Vagina (tissue), 2 donors: ENCODE measurements around the gene KNSTRN. TPM values are rescaled to one million over a fixed set of nuclear protein-coding genes. Genes with fewer than 3 reads are reported as not detected.
A peak's percentile ranks its signal among the peaks of the same experiment; 100 is the strongest.

Experiments used
- DNase-seq, 2 donors: peaks; one replicate each; pipeline ENCODE4 v3.0.0-alpha.2; 2017; ENCODE audit errors: extremely low spot score in 2 of 2
- H3K27ac ChIP-seq: fragments of 200-600 bp; sonication (generic); one replicate; pipeline ENCODE4 v1.5.1; 2019
- H3K27me3 ChIP-seq: fragments of 200-600 bp; sonication (generic); one replicate; pipeline ENCODE4 v1.5.1; 2019
- H3K36me3 ChIP-seq, 2 donors: fragments of 200-600 bp; sonication (generic); one replicate each; pipeline ENCODE4 v1.5.1; 2017 to 2019
- H3K4me1 ChIP-seq: fragments of 200-600 bp; sonication (generic); one replicate; pipeline ENCODE4 v1.5.1; 2019
- H3K4me3 ChIP-seq, 2 donors: fragments of 200-600 bp; sonication (generic); 1 replicate in 1 of 2; 2 replicates in 1 of 2; pipeline ENCODE4 v1.5.1; 2016 to 2019
- H3K9me3 ChIP-seq: fragments of 200-600 bp; sonication (generic); one replicate; pipeline ENCODE4 v1.5.1; 2019
- CTCF ChIP-seq, 3 experiments: fragments of 450-650 bp in 2 of 3; fragments of 200-600 bp in 1 of 3; sonication (generic) in 1 of 3; IDR thresholded peaks; one replicate each; pipeline ENCODE4 v1.5.1; 2017 to 2019; ENCODE audit warnings: antibody characterized with exemption in 3 of 3, mild to moderate bottlenecking in 2 of 3, moderate library complexity in 2 of 3
- POLR2A ChIP-seq, 2 donors: fragments of 450-650 bp; IDR thresholded peaks; one replicate each; pipeline ENCODE4 v1.6.1; 2017; ENCODE audit warnings: antibody characterized with exemption in 2 of 2, mild to moderate bottlenecking in 2 of 2, moderate library complexity in 2 of 2
- POLR2AphosphoS5 ChIP-seq, 2 donors: sonication (generic); formaldehyde crosslinking; IDR thresholded peaks; one replicate each; pipeline ENCODE4 v1.9.0; 2017; ENCODE audit warnings: antibody characterized with exemption in 2 of 2, mild to moderate bottlenecking in 2 of 2, low read depth in 1 of 2; ENCODE audit not compliant: insufficient read depth in 1 of 2
- intact Hi-C: fragments of 100-400 bp; cut with DNase I; formaldehyde crosslinking; loops from one replicate; pipeline ENCODE4 v1.15.1; 2023
- total RNA-seq: library from RNA; depleted of rRNA; stranded (reverse); fragments of >200 nt; gene quantifications from one replicate; pipeline ENCODE4 v1.2.3, GENCODE V29; 2016

Gene KNSTRN
- total RNA-seq, result 13.5 TPM

GRCh38 chr15:40382580-40383456 is at the start of gene KNSTRN:
Gene KNSTRN, plus strand, starts transcription at chr15:40382721. Its CDS starts 115 bp downstream, at chr15:40382836.
- Histone ChIP-seq H3K4me3 (peak within 1 kb of the TSS; percentile 53 to 69), H3K27me3 (no peaks in the 10 kb centered on the region), H3K27ac (peak within 1 kb of the TSS; percentile 31), H3K36me3 (peaks cover 0 to 21% of the 10 kb centered on the region in 2 donors), H3K9me3 (no peaks in the 10 kb centered on the region), H3K4me1 (peaks cover 24% of the 10 kb centered on the region)
- no peak for DNase-seq
- TF ChIP-seq POLR2A (IDR thresholded peaks at IDR 0.05) (no peak), POLR2AphosphoS5 (IDR thresholded peaks at IDR 0.05; ENCODE audit: insufficient read depth in 1 of 2, low read depth in 1 of 2) (peak; percentile 57 to 85)
- intact Hi-C loops, result no loop called here

- H3K9me3 ChIP-seq, result no peaks in the 10 kb centered on the region
- H3K27ac ChIP-seq, result peak overlapping the region; percentile 51
- DNase-seq, result no peak
- TF ChIP-seq CTCF (IDR thresholded peaks at IDR 0.05) (no peak), POLR2A (IDR thresholded peaks at IDR 0.05) (no peak), POLR2AphosphoS5 (IDR thresholded peaks at IDR 0.05; ENCODE audit: insufficient read depth in 1 of 2, low read depth in 1 of 2) (peak in 1 of 2 donors; percentile 3)
- no peak overlapping the region for H3K4me3 ChIP-seq
- intact Hi-C loops, result no loop called here
- peaks cover 68% of the 10 kb centered on the region for H3K4me1 ChIP-seq
- H3K36me3 ChIP-seq, result no peaks in the 10 kb centered on the region
- no peaks in the 10 kb centered on the region for H3K27me3 ChIP-seq
Observed at GRCh38 chr15:40333922-40334492, 48.5 kb upstream of the KNSTRN start.

- no peaks in the 10 kb centered on the region for H3K36me3 ChIP-seq
- DNase-seq, result no peak
- peak overlapping the region; percentile 51 for H3K27ac ChIP-seq
- no peaks in the 10 kb centered on the region for H3K27me3 ChIP-seq
- no peak for TF ChIP-seq CTCF (IDR thresholded peaks at IDR 0.05)
- no peak for TF ChIP-seq POLR2A (IDR thresholded peaks at IDR 0.05)
- no peak for TF ChIP-seq POLR2AphosphoS5 (IDR thresholded peaks at IDR 0.05; ENCODE audit: insufficient read depth in 1 of 2, low read depth in 1 of 2)
- no peak overlapping the region for H3K4me3 ChIP-seq
- H3K4me1 ChIP-seq, result peaks cover 74% of the 10 kb centered on the region
- intact Hi-C loops, result no loop called here
- H3K9me3 ChIP-seq, result no peaks in the 10 kb centered on the region
Observed at GRCh38 chr15:40334541-40334940, 48.0 kb upstream of the KNSTRN start.

GRCh38 chr15:40334941-40335795 is 47.4 kb upstream of the KNSTRN start:
- no peak for DNase-seq
- intact Hi-C loops, result no loop called here
- Histone ChIP-seq H3K27ac (peak overlapping the region; percentile 51), H3K4me3 (no peak overlapping the region), H3K9me3 (no peaks in the 10 kb centered on the region), H3K27me3 (no peaks in the 10 kb centered on the region), H3K4me1 (peaks cover 74% of the 10 kb centered on the region), H3K36me3 (no peaks in the 10 kb centered on the region)
- no peak for TF ChIP-seq POLR2AphosphoS5 (IDR thresholded peaks at IDR 0.05; ENCODE audit: insufficient read depth in 1 of 2, low read depth in 1 of 2)
- TF ChIP-seq POLR2A (IDR thresholded peaks at IDR 0.05), result no peak

- intact Hi-C loops, result no loop called here
- H3K36me3 ChIP-seq, result no peaks in the 10 kb centered on the region
- H3K4me1 ChIP-seq, result peaks cover 77% of the 10 kb centered on the region
- peak overlapping the region; percentile 51 for H3K27ac ChIP-seq
- no peaks in the 10 kb centered on the region for H3K27me3 ChIP-seq
- no peaks in the 10 kb centered on the region for H3K9me3 ChIP-seq
- H3K4me3 ChIP-seq, result no peak overlapping the region
- TF ChIP-seq CTCF (IDR thresholded peaks at IDR 0.05), result no peak
- TF ChIP-seq POLR2A (IDR thresholded peaks at IDR 0.05), result no peak
- no peak for TF ChIP-seq POLR2AphosphoS5 (IDR thresholded peaks at IDR 0.05; ENCODE audit: insufficient read depth in 1 of 2, low read depth in 1 of 2)
- DNase-seq, result no peak
Observed at GRCh38 chr15:40335938-40336743, 46.4 kb upstream of the KNSTRN start.
